Measurements from ENCODE around the gene HRH2.

HRH2 gene

DNA sequence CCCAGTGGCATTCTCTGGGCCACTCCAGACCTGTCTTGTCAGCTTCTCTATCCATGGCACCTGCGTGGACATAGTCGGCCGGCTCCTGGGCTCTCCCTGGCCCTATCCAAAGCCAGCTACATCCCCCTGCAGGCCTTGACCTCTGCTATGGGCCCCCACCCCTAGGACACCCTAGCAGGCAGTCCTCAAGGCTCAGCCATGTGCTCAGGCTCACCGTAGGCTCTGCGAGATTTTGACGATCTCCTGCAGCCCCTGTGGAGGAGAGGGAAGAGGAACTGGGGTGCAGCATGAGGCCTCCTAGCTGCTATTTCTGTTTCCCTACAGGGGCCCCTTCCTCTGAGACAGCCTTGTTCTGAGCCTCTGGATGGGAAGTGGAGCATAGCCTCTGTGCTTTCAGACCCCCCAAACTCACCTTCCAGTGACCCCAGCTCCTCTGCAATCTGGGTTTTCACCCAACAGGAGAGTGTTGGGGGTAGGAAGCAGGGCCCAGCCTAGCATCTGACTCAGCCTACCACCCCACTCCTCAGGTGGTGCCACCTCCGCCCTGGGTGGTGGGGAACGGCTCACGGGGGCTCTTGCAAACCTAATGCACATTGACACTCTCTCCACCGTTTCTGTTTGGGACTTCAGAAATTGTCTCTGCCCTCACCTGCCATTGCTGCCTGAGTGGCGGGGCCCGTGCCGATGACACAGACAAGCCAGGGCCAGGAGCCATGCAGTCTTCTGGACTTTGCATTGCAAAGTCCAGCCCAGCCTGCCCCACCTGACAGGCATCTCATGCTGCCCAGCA is 36.7 kb downstream of the HRH2 start:
- DNase-seq, result peak; percentile 86

DNA sequence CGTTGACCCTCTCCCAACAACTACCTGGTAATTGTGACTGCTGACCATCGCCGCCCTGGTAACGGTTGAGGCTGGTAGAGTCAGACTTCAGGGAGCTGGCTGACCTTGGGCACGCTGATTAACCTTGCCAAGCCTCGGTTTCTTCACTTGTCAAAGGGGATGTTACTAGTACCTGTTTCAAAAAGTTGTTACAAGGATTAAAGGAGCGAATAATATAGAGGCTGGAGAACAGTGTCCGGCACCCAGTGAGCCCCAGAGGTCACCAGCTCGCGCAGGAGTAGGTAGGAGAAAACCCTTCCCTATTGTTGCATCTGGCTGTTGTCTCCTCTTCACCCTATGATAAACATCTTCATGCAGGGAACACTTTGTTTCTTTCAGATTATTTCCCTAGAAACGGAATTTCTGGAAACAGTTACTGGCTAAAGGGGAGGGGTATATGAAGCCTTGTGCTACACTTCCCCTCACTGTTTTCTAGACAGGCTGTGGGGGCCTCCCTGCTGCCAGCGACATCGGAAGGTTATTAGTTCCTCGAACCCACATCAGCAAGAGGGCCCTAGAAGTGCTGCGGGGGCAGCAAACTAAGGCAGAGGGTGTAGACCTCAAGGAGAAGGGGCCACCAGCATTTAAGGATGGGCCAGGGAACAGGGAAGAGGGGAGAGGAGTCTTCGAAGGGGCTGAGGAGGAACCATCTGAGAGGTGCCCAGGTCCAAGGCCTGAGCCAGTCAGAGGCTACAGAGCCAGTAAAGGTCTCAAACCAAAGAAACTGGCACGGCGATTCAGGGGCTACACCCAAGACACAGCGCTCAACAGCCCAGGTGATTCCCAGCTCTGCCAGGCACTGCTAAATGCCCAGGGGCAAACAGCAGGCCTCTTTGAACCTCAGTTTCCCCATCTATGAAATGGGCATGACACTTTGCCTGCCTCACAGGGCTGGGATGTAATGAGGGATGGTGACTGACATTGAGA is 37.6 kb downstream of the HRH2 start:
- no peak for DNase-seq

DNA sequence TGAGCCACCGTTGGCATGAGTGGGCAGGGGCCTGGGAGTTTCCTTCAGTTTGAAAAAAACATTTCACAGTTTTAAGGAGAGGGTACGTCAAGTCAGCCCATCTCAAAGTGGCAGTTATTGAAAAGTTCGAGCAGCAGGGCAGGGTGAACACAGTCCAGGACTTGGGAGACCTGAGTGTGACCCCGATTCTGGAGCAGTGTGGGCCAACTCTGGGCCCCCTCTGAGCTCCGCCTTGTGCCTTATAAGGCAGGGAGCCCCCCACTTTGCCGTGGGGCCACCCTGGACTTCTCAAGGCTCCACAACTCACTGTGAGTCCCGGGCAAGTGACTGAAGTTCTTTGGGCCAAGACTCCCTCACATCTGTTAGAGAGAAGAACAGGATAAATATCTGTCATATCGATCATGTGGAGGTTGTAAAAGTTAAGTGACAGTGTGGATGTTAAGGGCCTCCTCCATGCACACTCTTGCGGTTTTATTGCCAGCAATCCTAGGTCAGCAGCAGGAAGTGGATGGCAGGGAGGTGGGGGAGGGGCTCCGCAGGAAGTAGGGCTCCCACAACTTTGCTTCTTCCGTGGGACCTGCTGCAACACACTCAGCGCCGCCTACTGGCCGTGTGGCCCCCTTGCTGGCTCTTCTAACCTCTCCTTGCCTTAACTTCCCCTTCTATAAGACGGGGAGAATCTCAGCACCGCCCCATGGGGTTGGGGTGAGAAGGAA is 38.4 kb downstream of the HRH2 start:
- peak; percentile 98 for DNase-seq

DNA sequence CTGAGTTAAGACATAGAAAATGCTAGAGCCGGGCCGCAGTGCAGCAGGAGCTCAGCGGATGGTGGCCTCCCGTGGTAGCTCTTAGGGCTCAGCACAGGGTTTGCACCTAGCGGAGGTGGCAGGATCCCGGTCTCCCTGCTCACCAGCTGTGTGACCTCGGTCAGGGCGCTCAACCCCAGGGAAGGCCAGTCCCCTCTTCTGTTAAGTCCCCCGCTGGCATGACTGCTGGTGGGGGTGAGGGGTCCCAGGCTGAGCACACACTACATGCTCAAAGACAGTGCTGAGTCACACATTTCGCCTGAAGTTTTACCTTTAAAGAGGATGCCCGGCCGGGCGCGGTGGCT is 39.0 kb downstream of the HRH2 start:
- DNase-seq, result no peak

GRCh38 chr5:175697846-175698245 is 40.0 kb downstream of the HRH2 start:
- DNase-seq, result no peak

DNA sequence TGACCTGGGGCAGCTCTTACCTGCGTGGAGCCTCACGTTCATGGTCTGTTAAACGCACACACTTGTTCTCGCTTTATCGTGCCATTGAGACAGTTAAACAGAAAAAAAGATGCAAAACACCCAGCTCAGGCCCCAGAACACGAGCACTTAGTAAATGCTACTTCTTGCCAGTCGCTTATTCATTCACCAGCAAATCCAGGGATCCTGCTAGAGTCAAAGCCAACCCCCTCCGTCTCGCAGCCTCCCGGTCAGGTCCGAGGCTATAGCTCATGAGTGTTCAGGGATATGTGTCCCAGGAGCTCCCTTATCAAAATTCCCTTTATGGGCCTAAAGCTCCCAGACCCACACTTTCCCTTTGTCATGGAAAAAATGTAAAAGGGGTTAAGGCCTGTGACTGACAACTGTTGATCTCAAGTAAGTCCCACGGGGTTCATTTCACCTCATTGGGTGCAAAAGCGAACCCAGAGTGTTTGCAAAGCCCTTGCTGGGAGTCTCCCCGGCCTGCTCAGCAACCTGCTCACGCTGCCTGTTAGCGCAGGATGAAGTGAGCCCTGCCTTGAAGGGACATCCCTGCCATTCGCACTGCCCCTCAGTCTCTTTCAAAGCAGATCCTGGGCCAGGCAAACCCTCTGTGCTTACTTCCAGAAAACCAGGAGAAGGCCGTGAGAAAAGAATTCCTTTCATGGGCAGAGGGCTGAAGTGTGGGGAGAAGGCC is 40.7 kb downstream of the HRH2 start:
- no peak for DNase-seq

DNA sequence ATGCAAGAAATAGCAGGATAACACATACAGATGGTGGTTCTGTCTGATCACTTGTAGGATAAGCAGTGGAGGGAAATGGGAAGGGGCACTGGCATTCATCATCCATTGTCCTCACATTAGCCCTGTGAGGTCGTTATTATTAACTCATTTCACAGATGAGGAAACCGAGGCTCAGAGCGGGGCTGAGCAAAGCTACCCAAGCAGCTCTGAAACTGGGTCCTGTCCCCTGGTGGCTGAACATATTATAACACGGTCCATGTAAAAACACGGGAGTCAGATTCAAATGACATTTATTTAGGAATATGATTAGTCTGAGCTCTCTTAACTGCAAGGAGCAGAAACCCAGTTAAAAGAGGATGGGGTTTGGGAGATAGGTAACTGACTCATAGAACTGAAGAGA is 43.1 kb downstream of the HRH2 start:
- DNase-seq, result no peak

- no peak for DNase-seq
Measured at GRCh38 chr5:175701797-175702196, 43.9 kb downstream of the HRH2 start.

- no peak for DNase-seq
Measured at GRCh38 chr5:175706499-175706898, 48.6 kb downstream of the HRH2 start.

- DNase-seq, result no peak
Measured at GRCh38 chr5:175707751-175708375, 50.0 kb downstream of the HRH2 start.

GRCh38 chr5:175709276-175709781 is 51.5 kb downstream of the HRH2 start:
- DNase-seq, result no peak

DNA sequence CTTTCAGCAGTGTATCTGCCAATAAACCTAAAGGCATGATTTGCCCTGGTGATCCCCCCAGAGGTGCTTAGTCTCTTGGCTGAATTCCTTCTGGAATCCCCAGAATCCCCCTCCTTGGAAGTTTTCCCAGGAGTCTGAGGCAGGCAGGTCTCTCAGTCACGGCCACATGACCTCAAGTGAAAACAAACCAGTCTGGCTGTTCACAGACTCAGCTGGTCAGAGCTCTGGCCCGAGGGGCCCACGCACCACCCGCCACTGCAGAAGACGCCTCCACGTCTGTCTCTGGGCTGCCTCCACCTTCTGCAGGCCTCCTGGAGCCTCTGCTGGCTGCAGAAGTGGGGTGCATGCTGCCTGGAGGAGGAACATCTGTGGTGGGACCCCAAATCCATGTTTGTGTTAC is 52.5 kb downstream of the HRH2 start:
- DNase-seq, result no peak

DNA sequence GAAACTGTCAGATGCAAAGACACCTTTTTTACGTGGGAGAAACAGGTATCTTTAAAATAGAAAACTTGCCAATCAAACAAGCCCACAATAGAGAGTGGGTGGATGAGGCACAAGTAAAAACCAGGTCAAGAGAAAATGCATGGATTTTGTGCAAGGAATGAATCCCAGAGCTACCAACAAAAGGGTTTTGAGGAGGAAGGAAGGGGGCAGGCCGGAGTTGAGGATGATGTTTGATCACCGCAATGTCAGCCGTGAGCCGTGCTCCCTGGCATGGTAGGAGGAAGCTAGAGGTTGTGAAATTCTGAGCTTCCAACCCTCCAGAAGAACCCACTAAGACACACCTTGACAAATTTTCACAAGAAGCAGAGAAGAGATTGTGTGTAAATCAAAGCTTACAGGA is 53.2 kb downstream of the HRH2 start:
- no peak for DNase-seq

GRCh38 chr5:175711472-175712312 is 53.8 kb downstream of the HRH2 start:
- DNase-seq, result no peak

DNA sequence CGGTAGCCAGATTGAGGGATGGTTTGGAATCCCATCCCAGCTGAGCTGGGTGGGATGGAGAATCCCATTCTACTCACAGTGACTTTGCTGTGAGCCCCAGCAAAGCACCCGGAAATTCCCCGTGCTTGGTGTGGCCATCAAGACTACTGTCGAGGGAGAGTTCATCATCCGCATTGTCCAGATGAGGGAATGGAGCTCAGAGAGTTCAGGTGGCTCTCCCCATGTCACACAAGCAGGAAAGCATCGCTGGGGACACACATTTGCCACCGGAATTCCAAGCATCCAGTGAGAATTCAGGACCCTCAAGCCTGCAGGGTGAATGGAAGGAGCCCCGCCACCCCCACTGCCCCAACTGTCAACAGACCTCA is 54.4 kb downstream of the HRH2 start:
- no peak for DNase-seq

GRCh38 chr5:175712681-175713085 is 54.8 kb downstream of the HRH2 start:
- no peak for DNase-seq

GRCh38 chr5:175713930-175714329 is 56.1 kb downstream of the HRH2 start:
- no peak for DNase-seq

GRCh38 chr5:175714479-175715085 is 56.7 kb downstream of the HRH2 start:
- DNase-seq, result no peak

DNA sequence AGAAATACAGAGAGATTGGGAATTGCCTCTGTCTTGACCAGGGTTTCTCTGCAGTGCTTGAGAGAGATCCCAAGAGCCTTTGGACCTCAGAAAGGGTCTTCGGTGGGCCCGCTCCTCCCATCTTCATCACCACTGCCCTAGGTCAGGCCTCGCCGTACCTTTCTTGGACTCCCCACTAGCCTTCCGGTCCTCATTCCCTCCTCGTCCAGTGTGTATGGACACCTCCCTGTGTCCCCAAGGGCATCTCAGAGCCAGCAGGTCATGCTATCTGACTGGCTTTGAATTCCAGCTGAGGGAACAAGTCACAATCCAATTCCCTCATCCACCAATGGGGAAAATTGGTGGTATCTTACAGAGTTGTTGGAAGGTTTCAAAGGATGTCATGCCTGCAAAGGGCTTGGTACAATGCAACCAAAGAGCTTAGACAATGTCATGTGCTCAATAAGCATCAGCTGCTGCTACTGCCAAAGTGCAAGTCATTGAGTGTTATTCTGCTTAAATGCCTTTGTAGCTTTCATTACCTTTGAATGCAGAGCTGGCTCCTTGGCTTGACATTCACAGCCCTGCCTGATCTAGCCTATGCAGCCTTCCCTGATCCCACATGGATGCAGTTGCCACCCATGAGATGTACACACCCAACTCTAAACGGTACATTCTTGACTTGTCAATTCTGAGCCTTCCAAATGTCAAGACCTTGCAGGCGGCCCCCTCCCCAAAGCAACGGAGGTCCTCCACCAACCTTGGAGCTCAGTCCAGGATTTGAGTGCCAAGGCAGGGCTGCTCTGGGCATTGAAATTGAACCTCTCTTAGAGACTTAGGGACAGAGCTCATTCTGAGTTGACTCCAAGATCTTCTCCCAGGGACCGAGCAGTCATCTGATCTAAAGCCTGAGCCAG is 58.0 kb downstream of the HRH2 start:
- no peak for DNase-seq

GRCh38 chr5:175717837-175718236 is 60.0 kb downstream of the HRH2 start:
- DNase-seq, result no peak
